ENCODE data around the gene MYO5A. TPM values are rescaled to one million over a fixed set of nuclear protein-coding genes. Genes with fewer than 3 reads are reported as not detected.

Gene MYO5A
- total RNA-seq, 1 donor from 2014 or later, result 31.2 TPM

DNA sequence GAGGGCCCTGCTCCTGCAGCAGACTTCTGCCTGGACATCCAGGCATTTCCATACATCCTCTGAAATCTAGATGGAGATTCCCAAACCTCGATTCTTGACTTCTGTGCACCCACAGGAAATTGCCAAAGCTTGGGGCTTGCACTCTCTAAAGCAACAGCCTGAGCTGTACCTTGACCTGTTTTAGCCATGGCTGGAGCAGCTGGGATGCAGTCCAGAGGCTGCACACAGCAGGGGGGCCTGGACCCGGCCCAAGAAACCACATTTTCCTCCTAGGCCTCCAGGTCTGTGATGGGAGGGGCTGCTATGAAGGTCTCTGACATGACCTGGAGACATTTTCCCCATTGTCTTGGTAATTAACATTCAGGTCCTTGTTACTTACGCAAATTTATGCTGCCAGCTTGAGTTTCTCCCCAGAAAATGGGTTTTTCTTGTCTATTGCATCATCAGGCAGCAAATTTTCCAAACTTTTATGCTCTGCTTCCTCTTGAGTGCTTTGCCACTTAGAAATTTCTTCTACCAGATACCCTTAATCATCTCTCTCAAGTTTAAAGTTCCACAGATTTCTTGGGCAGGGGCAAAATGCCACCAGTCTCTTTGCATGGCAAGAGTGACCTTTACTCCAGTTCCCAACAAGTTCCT, 11.8 kb upstream of the MYO5A start:
- H3K4me1 ChIP-seq, result no peaks in the 10 kb centered on the region

DNA sequence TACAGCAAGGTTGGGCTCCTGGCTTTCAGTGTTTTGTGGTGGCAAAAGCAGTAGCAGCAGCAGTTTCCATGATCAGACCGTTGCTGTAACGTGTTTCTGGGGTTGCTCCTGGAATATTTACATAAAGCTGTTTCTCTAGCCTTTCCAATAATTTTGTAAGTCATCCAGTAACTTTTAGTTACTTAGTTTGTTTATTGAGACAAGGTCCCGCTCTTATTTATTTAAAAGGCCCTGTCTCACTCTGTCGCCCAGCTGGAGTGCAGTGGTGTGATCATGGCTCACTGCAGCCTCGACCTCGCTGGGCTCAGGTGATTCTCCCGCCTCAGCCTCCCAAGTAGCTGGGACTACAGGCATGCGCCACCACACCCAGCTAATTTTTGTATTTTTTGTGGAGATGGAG, 8.8 kb upstream of the MYO5A start:
- no peaks in the 10 kb centered on the region for H3K36me3 ChIP-seq
- no peak overlapping the region for H3K4me3 ChIP-seq
- no peaks in the 10 kb centered on the region for H3K27me3 ChIP-seq
- H3K4me1 ChIP-seq, result no peaks in the 10 kb centered on the region
- no peak overlapping the region for H3K27ac ChIP-seq
- intact Hi-C loops (cut with DNase I), result no loop called here
- TF ChIP-seq, protein P1, sequence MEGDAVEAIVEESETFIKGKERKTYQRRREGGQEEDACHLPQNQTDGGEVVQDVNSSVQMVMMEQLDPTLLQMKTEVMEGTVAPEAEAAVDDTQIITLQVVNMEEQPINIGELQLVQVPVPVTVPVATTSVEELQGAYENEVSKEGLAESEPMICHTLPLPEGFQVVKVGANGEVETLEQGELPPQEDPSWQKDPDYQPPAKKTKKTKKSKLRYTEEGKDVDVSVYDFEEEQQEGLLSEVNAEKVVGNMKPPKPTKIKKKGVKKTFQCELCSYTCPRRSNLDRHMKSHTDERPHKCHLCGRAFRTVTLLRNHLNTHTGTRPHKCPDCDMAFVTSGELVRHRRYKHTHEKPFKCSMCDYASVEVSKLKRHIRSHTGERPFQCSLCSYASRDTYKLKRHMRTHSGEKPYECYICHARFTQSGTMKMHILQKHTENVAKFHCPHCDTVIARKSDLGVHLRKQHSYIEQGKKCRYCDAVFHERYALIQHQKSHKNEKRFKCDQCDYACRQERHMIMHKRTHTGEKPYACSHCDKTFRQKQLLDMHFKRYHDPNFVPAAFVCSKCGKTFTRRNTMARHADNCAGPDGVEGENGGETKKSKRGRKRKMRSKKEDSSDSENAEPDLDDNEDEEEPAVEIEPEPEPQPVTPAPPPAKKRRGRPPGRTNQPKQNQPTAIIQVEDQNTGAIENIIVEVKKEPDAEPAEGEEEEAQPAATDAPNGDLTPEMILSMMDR (IDR thresholded peaks at IDR 0.05), result no peak
- TF ChIP-seq POLR2AphosphoS5 (IDR thresholded peaks at IDR 0.05; ENCODE audit: insufficient read depth in 1 of 2, low read depth in 1 of 2) (no peak), POLR2A (IDR thresholded peaks at IDR 0.05) (no peak)
- DNase-seq (ENCODE audit: extremely low spot score in 2 of 2), result no peak
- no peaks in the 10 kb centered on the region for H3K9me3 ChIP-seq

More for the DNA sequence above, 11.8 kb upstream of the MYO5A start:
- no peaks in the 10 kb centered on the region for H3K9me3 ChIP-seq
- intact Hi-C loops (cut with DNase I), result no loop called here
- no peak for DNase-seq (ENCODE audit: extremely low spot score in 2 of 2)
- no peak overlapping the region for H3K4me3 ChIP-seq
- TF ChIP-seq POLR2AphosphoS5 (IDR thresholded peaks at IDR 0.05; ENCODE audit: insufficient read depth in 1 of 2, low read depth in 1 of 2), result no peak
- TF ChIP-seq, protein P1 (IDR thresholded peaks at IDR 0.05), result no peak
- no peak for TF ChIP-seq POLR2A (IDR thresholded peaks at IDR 0.05)
- no peaks in the 10 kb centered on the region for H3K27me3 ChIP-seq
- no peaks in the 10 kb centered on the region for H3K36me3 ChIP-seq
- no peak overlapping the region for H3K27ac ChIP-seq

DNA sequence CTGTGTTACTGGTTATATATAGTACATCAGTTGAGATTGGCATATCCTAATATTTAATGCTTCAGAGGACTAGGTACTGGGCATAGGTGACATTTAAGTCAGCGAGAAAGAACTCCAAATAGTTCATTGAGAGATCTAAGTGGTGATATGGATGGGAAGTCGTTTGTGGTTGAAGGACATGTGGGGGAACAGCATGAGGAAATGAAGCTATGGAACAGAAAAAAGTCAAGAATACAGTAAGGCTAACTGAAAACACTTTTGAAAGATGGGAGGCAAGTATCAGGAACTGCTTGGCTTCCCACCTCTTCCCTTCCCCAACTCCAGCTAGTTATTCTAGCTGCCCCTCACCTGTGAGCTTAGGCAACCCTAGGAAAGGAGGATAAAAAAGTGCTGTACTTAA, 3.7 kb upstream of the MYO5A start:
- Histone ChIP-seq H3K4me1 (peaks cover 9% of the 10 kb centered on the region), H3K27ac (no peak overlapping the region), H3K27me3 (no peaks in the 10 kb centered on the region), H3K36me3 (no peaks in the 10 kb centered on the region), H3K9me3 (no peaks in the 10 kb centered on the region), H3K4me3 (no peak overlapping the region)
- no peak for DNase-seq (ENCODE audit: extremely low spot score in 2 of 2)
- intact Hi-C loops (cut with DNase I), result no loop called here
- TF ChIP-seq POLR2A (IDR thresholded peaks at IDR 0.05) (no peak), POLR2AphosphoS5 (IDR thresholded peaks at IDR 0.05; ENCODE audit: insufficient read depth in 1 of 2, low read depth in 1 of 2) (no peak)
- TF ChIP-seq, protein P1 (IDR thresholded peaks at IDR 0.05), result no peak

DNA sequence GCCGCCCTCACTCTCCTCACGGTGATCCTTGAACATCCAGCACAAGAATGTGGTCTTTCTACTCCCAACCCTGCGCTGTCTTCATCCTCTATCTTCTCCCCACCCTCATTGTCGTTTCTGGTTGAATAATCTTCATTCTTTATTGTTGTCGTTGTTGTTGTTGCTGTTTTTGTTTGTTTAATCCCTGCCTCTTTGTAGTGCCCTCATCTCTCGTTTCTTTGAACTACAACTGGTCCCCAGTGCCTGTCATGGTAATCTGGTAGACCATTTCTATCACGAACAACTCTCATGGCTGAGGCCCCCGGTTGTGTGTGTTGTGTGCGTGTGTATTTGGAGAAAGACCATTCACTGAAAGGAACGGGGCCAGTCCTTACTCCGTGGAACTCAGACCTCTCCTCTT, 1.3 kb upstream of the MYO5A start:
- no peak for TF ChIP-seq POLR2AphosphoS5 (IDR thresholded peaks at IDR 0.05; ENCODE audit: insufficient read depth in 1 of 2, low read depth in 1 of 2)
- TF ChIP-seq, protein P1 (IDR thresholded peaks at IDR 0.05), result no peak
- TF ChIP-seq POLR2A (IDR thresholded peaks at IDR 0.05), result no peak
- Histone ChIP-seq H3K36me3 (no peaks in the 10 kb centered on the region), H3K4me1 (peaks cover 9% of the 10 kb centered on the region), H3K27ac (peak overlapping the region; percentile 91), H3K27me3 (no peaks in the 10 kb centered on the region), H3K4me3 (peak overlapping the region; percentile 78 to 83), H3K9me3 (no peaks in the 10 kb centered on the region)
- no peak for DNase-seq (ENCODE audit: extremely low spot score in 2 of 2)
- intact Hi-C loops (cut with DNase I), result no loop called here

DNA sequence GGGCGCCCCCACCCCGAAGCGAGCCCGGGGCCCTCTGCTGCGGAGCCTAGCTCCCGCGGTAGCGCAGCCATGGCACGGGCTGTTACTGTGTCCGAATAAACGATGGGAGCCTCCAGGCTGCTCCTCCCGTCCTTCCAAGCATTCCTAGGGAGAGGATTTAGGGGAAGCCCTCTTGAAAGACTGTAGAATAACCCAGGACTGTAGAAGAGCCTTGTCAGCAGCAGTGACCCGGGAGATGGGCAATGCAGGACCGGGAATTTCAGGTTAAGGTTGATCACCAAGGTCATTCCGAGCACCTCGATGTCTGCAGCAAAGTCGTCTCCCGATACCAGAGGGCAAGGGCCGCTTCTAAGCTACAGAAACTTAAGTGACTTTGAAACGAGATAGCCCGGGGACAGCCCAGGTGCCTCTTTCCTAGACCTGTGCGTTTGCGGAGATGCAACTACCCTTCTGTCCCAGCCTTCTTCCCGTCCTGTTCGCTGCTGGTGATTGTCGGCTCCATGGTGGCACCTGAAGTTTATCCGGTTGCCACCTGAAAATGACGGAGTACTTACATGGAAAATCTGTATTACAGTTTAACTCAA, 753 bp upstream of the MYO5A start:
- no peaks in the 10 kb centered on the region for H3K27me3 ChIP-seq
- no peak for DNase-seq (ENCODE audit: extremely low spot score in 2 of 2)
- H3K36me3 ChIP-seq, result no peaks in the 10 kb centered on the region
- TF ChIP-seq, protein P1 (IDR thresholded peaks at IDR 0.05), result no peak
- TF ChIP-seq POLR2AphosphoS5 (IDR thresholded peaks at IDR 0.05; ENCODE audit: insufficient read depth in 1 of 2, low read depth in 1 of 2) (no peak), POLR2A (IDR thresholded peaks at IDR 0.05) (no peak)
- intact Hi-C loops (cut with DNase I), result no loop called here
- H3K4me3 ChIP-seq, result peak overlapping the region; percentile 78 to 83
- peak overlapping the region; percentile 91 for H3K27ac ChIP-seq
- H3K4me1 ChIP-seq, result peaks cover 9% of the 10 kb centered on the region
- H3K9me3 ChIP-seq, result no peaks in the 10 kb centered on the region
